Limb (tissue), 2 donors: Measurements from ENCODE around the gene YAP1.

ENCODE experiments used
- DNase-seq, 2 donors: peaks; one replicate each; pipeline ENCODE4 v3.0.0-alpha.2; 2016; ENCODE audit errors: extremely low spot score in 2 of 2

Gene YAP1

DNA sequence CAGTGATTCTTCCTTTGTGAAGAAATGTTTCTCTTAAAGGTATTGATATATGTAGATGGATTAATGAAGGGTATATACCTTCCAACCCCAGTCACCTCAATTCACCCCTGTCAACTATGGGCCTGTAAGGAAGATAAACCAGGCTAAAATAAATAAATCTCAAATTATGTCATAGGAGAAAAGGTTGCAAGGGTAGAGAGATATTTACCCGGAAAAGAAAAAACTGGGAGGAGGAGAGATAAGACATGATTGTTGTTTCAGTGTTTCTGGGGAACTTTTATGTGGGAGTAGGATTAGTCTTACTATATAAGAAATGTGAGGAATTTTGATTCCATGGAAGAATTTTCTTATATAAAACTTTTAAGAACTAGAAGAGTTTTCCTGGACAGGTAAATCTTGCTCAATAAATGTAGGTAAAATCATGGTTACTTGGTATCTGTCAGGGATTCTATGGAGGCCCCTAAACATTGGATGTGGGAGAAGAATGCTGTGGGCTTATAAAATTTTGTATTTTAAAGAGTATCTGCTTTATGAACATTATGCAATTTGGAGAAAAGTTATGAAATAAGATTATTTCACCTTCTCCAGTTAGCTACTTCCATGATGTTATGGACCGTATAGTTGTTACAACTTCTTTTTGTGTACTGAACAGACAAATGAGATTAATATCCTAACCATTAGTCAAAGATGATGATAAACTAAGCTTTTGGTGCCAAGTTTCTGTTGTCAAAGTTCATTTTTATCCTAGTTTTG lies 6.4 kb downstream of the YAP1 start:
- no peak for DNase-seq

GRCh38 chr11:102117472-102118113 lies 7.3 kb downstream of the YAP1 start:
- no peak for DNase-seq

DNA sequence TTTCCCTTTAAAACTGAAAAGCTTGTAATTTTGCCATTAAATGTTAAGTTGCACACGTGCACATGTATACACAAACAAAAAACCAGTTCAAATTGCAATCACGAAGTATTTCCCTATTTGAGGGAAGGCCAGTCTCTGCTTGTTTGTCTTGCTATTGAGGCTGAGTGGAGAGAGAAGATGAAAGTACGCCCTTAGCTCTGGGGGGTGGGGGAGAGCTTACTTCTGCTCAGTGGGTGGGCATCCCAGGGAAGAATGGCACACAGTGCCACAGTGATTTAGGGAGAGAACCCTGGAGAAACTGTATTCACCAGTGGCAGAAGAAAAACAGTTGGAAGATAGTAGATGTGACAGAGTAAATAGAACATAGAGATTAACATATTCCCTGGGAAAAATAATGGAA lies 8.7 kb downstream of the YAP1 start:
- DNase-seq, result no peak

GRCh38 chr11:102119997-102120396 lies 9.8 kb downstream of the YAP1 start:
- no peak for DNase-seq

- no peak for DNase-seq
Observed at GRCh38 chr11:102120437-102120973, 10.3 kb downstream of the YAP1 start.

DNA sequence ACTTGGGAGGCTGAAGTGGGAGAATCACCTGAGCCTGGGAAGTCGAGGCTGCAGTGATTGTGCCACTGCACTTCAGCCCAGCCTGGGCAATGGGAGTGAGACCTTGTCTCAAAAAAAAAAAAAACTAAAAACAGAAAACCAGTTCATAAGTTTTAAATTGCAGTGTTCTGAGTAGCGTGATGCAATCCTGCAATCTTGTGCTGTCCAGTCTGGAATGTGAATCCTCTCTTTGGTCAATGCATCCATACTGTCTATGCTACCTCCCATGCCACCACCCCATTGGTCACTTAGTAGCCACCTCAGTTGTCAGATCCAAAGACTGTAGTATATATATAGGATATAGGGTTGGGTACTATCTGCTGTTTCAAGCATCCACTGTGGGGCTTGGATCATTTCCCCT lies 11.1 kb downstream of the YAP1 start:
- DNase-seq, result no peak

GRCh38 chr11:102134597-102134996 lies 24.4 kb downstream of the YAP1 start:
- DNase-seq, result no peak

- DNase-seq, result no peak
Observed at GRCh38 chr11:102135256-102135655, 25.0 kb downstream of the YAP1 start.

DNA sequence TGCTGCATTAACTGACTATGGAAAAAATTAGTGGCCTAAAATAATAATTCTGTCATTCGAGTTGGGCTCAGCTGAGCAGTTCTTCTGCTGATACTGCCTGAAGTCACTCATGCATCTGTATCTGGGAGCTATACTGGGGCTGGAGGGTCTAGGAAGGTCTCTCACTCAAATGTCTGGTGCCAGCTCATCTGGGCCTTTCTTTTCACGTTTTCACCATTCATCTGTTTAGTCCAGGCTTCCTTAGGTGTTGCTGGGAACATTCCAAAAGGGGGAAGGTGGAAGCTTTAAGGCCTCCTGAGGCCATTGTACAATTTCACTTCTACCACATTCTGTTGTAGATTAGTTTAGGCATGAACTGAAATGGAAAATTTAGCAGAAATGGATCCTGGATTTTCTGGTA lies 28.0 kb downstream of the YAP1 start:
- no peak for DNase-seq

DNA sequence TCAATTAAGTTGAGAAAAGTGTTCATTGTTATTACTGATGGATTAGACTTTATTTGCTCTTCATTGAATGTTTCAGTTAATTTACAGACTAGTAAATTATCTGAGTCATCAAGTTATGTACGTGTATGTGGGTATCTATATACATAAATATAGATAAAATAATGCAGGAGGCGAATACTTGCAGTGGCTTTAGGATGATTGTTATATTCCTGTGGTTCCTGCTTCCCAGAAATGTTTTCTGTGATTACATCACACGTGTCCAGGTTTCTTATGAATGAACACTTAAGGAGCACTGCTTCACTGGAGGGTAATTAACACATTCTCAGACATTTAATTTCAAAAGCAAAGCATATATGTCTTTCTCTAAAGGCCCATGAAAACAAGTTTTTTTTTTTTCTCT lies 28.4 kb downstream of the YAP1 start:
- DNase-seq, result no peak

DNA sequence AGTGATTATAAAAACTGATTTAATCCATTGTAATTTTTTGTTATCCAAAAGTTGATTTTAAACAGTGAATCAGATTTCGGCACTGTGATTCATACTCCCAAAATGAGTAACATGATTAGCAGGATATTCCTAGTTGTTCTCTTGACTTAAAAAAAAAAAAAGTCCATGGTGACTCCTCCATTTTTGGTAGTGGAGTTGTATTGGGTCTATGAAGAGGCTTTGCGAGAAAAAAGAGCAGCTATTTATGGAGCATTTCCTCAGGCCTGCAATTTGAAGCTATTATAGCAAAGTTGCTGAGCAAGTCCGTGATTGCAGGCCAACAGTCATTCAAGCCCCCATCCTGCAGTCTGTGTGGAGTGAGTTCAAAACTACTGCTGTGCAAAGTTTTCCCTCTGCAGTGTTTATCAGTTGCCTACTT lies 28.8 kb downstream of the YAP1 start:
- DNase-seq, result no peak

DNA sequence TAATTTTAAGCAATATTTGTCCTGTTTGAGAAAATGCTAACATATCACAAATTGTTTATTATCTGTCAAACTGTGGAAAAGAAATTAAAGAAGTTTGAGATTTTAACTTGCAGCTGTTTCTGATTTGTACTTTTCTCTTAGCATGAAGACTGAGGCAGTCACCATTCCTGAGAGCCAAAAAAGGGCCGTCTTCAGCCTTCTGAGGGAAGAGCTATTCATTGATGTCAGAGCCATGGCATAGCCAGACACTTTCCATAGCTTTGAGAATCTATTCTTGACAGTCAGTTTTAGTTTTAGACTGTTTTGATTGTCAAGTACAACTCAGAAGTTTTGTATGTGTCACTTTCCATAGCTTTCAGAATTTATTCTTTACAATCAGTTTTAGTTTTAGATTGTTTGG lies 32.1 kb downstream of the YAP1 start:
- no peak for DNase-seq

DNA sequence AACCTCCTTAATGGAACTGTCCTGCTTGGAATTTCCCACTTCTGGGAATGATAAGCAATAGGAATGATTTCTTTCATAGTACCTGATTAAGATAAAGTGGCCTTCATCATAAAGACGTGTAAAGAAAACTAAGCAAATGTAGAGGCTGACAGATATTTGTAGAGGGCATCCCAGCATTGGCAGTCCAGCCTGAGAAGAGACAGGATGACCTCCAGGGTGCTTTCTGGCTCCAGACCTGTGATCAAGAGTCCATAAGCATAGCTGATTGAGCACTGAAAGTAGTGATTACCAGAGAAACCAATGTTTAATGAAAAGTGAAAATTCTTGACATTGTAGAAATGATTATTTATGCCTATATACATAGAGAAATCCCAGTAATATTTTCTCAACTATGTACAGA lies 33.6 kb downstream of the YAP1 start:
- DNase-seq, result no peak

GRCh38 chr11:102144357-102145355 lies 34.4 kb downstream of the YAP1 start:
- no peak for DNase-seq

DNA sequence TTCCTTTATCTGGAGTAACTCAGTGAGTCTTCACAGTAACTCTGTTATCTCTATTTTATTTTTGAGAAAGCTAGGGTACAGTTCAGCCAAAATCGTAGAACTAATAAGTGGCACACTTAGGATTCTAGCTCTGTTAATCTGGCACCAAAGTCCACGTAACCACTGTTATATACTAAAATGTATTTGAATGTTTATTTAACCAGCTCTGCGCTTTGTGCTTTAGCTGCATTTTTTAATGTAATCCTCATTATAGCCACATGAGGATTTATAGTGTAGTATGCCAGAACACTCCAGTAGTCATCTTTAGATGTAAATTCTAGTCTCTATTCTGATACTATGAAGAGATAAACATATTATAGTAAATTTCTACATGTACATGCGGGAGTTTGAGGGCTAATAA lies 36.8 kb downstream of the YAP1 start:
- no peak for DNase-seq

DNA sequence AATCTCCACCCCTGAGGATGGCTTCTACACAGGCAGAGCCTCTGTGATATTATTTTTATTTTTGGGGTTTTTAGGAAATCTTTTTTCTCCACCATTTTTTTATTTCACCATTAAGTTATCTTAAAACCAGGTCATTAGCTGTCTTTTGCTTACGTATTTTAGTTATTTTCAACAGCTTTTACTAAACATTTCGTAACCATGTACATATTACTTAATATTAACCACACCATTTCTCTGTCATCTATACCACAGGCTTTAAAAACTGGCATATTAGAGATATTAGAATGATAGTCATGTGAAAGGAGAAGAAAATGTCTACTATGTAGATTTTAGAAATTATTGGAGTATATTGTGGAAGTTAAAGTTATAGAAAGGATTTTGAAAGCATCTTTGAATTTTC lies 37.4 kb downstream of the YAP1 start:
- no peak for DNase-seq

- no peak for DNase-seq
Observed at GRCh38 chr11:102148059-102148458, 37.8 kb downstream of the YAP1 start.

- DNase-seq, result no peak
Observed at GRCh38 chr11:102151784-102152525, 41.7 kb downstream of the YAP1 start.

- no peak for DNase-seq
Observed at GRCh38 chr11:102153082-102153481, 42.8 kb downstream of the YAP1 start.

DNA sequence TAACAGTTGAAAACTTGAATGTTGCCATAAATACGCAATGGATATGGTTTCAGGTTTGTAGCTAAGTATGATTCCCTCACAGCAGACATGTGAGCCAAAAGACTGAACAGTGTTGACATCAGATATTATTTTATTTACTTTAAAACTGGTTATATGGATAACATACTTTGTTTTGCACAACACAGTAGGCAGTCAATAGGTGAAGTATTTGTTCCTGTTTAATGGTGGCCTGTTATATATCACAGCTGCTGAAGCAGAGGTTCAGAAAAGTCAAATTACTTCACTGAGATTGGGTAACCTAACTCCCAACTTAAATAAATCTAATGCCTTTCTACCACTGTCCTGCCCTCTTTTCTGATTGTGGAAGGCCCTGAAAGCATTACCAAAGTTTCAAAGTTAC lies 44.6 kb downstream of the YAP1 start:
- DNase-seq, result no peak

GRCh38 chr11:102155676-102156075 lies 45.4 kb downstream of the YAP1 start:
- DNase-seq, result no peak
